CD14-positive monocyte (primary cell): ENCODE data around the gene OR5L2. TPM values are rescaled to one million over a fixed set of nuclear protein-coding genes. Genes with fewer than 3 reads are reported as not detected.

Source experiments
- DNase-seq, 3 donors: peaks; one replicate each; pipeline ENCODE4 v3.0.0-alpha.2; 2011 to 2022
- H2AFZ ChIP-seq: 2 replicates; pipeline ENCODE4 v1.6.0; 2012; ENCODE audit warnings: mild to moderate bottlenecking, low read depth, low read length, inconsistent platforms; ENCODE audit not compliant: insufficient read depth, poor library complexity, severe bottlenecking
- H3K27ac ChIP-seq, 2 donors: 1 replicate in 1 of 2; 2 replicates in 1 of 2; pipeline ENCODE4 v1.5.1; 2012 to 2013; ENCODE audit warnings: low read length in 2 of 2, control low read depth in 1 of 2, inconsistent platforms in 1 of 2, low read depth in 1 of 2, mild to moderate bottlenecking in 1 of 2
- H3K27me3 ChIP-seq, 2 donors: one replicate each; pipeline versions ENCODE4 v1.6.0 to v1.6.1; 2011 to 2013; ENCODE audit warnings: low read length in 2 of 2; ENCODE audit not compliant: control insufficient read depth in 2 of 2, insufficient read depth in 2 of 2
- H3K36me3 ChIP-seq, 2 donors: replicated peaks in 1 of 2; 1 replicate in 1 of 2; 2 replicates in 1 of 2; pipeline versions ENCODE4 v1.5.1 to v1.6.1; 2012 to 2013; ENCODE audit warnings: low read length in 2 of 2, control low read depth in 1 of 2, inconsistent platforms in 1 of 2, mild to moderate bottlenecking in 1 of 2; ENCODE audit not compliant: insufficient read depth in 2 of 2, control insufficient read depth in 1 of 2
- H3K4me1 ChIP-seq, 2 donors: 1 replicate in 1 of 2; 2 replicates in 1 of 2; pipeline versions ENCODE4 v1.5.1 to v1.6.1; 2012 to 2013; ENCODE audit warnings: low read length in 2 of 2, control low read depth in 1 of 2, inconsistent platforms in 1 of 2, mild to moderate bottlenecking in 1 of 2, moderate library complexity in 1 of 2; ENCODE audit not compliant: insufficient read depth in 2 of 2, control insufficient read depth in 1 of 2
- H3K4me2 ChIP-seq: replicated peaks from 2 replicates; pipeline ENCODE3; 2012; ENCODE audit warnings: low read length, moderate library complexity, mild to moderate bottlenecking; ENCODE audit not compliant: poor library complexity, severe bottlenecking; ENCODE audit errors: extremely low read depth
- H3K4me3 ChIP-seq, 3 experiments: fragments of 200-600 bp in 1 of 3; sonication (generic) in 1 of 3; replicated peaks in 1 of 3; 1 replicate in 2 of 3; 2 replicates in 1 of 3; pipeline ENCODE4 v1.5.1; 2011 to 2013; ENCODE audit warnings: low read length in 3 of 3, mild to moderate bottlenecking in 3 of 3, control low read depth in 2 of 3, low read depth in 2 of 3, inconsistent platforms in 1 of 3, moderate library complexity in 1 of 3
- H3K79me2 ChIP-seq: 2 replicates; pipeline ENCODE4 v1.6.0; 2012; ENCODE audit warnings: mild to moderate bottlenecking, control low read depth, inconsistent platforms, low read length, moderate library complexity; ENCODE audit not compliant: insufficient read depth
- H3K9ac ChIP-seq: 2 replicates; pipeline ENCODE4 v1.6.0; 2017; ENCODE audit warnings: low read length, mild to moderate bottlenecking; ENCODE audit not compliant: insufficient read depth, poor library complexity, severe bottlenecking
- H3K9me3 ChIP-seq, 2 donors: replicated peaks in 1 of 2; 1 replicate in 1 of 2; 2 replicates in 1 of 2; pipeline versions ENCODE4 v1.5.1 to v1.6.1; 2012 to 2013; ENCODE audit warnings: low read length in 2 of 2, control low read depth in 1 of 2; ENCODE audit not compliant: control insufficient read depth in 1 of 2, insufficient read depth in 1 of 2
- H4K20me1 ChIP-seq: 2 replicates; pipeline ENCODE4 v1.6.0; 2012; ENCODE audit warnings: mild to moderate bottlenecking, low read length, control low read depth, moderate library complexity; ENCODE audit not compliant: insufficient read depth
- H3K27ac Mint-ChIP-seq, 7 donors: one replicate each; pipeline ENCODE4 v1.8.0; 2020; ENCODE audit warnings: mild to moderate bottlenecking in 7 of 7, mixed read lengths in 7 of 7, moderate library complexity in 6 of 7, inconsistent platforms in 2 of 7
- H3K27me3 Mint-ChIP-seq, 3 donors: one replicate each; pipeline ENCODE4 v1.8.0; 2021 to 2022; ENCODE audit warnings: low read depth in 3 of 3, mild to moderate bottlenecking in 3 of 3, mixed read lengths in 3 of 3, moderate library complexity in 3 of 3, inconsistent platforms in 1 of 3
- H3K36me3 Mint-ChIP-seq, 2 donors: one replicate each; pipeline ENCODE4 v1.8.0; 2020; ENCODE audit warnings: mixed read lengths in 2 of 2, inconsistent platforms in 1 of 2, mild to moderate bottlenecking in 1 of 2
- H3K4me1 Mint-ChIP-seq: one replicate; pipeline ENCODE4 v1.8.0; 2020; ENCODE audit warnings: mild to moderate bottlenecking, mixed read lengths
- H3K4me3 Mint-ChIP-seq, 2 donors: one replicate each; pipeline ENCODE4 v1.8.0; 2020; ENCODE audit warnings: mild to moderate bottlenecking in 2 of 2, mixed read lengths in 2 of 2, moderate library complexity in 1 of 2
- H3K9me3 Mint-ChIP-seq, 7 donors: one replicate each; pipeline ENCODE4 v1.8.0; 2020 to 2022; ENCODE audit warnings: mixed read lengths in 7 of 7, mild to moderate bottlenecking in 6 of 7, moderate library complexity in 6 of 7, inconsistent platforms in 2 of 7
- CTCF ChIP-seq: fragments of 200-600 bp; IDR thresholded peaks from one replicate; pipeline ENCODE4 v1.8.0; 2022; ENCODE audit warnings: antibody characterized with exemption, mild to moderate bottlenecking
- WGBS: methylation state at CpG from one replicate; pipeline ENCODE4 v1.1.5; 2013; ENCODE audit warnings: missing lambda C conversion rate; ENCODE audit not compliant: insufficient coverage; 5-methylcytosine and 5-hydroxymethylcytosine counted together
- intact Hi-C, 2 donors: fragments of 100-400 bp; cut with micrococcal nuclease; formaldehyde crosslinking; loops; one replicate each; pipeline versions ENCODE4 v1.15.0 to v1.15.1; 2023
- polyA minus RNA-seq: library from RNA; depleted of rRNA, polyadenylated mRNA; stranded (reverse); fragments of >200 nt; gene quantifications from 2 replicates; pipeline ENCODE4 v1.2.3, GENCODE V29; 2012
- polyA plus RNA-seq, 3 donors: library from polyadenylated mRNA; depleted of rRNA in 1 of 3; unstranded in 2 of 3; stranded (reverse) in 1 of 3; fragments of 300-500 nt in 2 of 3; fragments of >200 nt in 1 of 3; fragmentation: Illumina TruSeq in 2 of 3; gene quantifications; 1 replicate in 2 of 3; 2 replicates in 1 of 3; pipeline ENCODE4 v1.2.3, GENCODE V29; 2012 to 2021
- total RNA-seq, 12 experiments: library from RNA in 1 of 12; stranded (reverse) in 1 of 12; fragments of 120-200 nt in 1 of 12; gene quantifications; one replicate each; pipeline ENCODE4 v1.2.4 and lab custom pipeline; 2013 to 2026; ENCODE audit warnings: mixed read lengths in 6 of 12, inconsistent platforms in 1 of 12

OR5L2 gene
- not detected for total RNA-seq (2013)
- polyA plus RNA-seq (not detected), polyA minus RNA-seq (not detected in 2 replicates), total RNA-seq (lab: John Stamatoyannopoulos, UW) (0 to 0.35 (median 0) reads per million in 11 experiments)

- Mint-ChIP-seq H3K4me1 (no peaks in the 10 kb centered on the region), H3K4me3 (no peak within 1 kb of the TSS), H3K9me3 (peaks cover 0 to 11% (median 0%) of the 10 kb centered on the region in 7 donors), H3K27ac (no peak within 1 kb of the TSS), H3K27me3 (no peaks in the 10 kb centered on the region), H3K36me3 (no peaks in the 10 kb centered on the region)
- no peaks in the 10 kb centered on the region for H3K79me2 ChIP-seq
- no peaks in the 10 kb centered on the region for H3K4me1 ChIP-seq
- H3K9me3 ChIP-seq, result peaks cover 3 to 8% of the 10 kb centered on the region in 2 donors
- intact Hi-C loops, result no loop called here
- H3K4me2 ChIP-seq, result no peak within 1 kb of the TSS
- no peak within 1 kb of the TSS for H2AFZ ChIP-seq
- no peaks in the 10 kb centered on the region for H3K36me3 ChIP-seq
- DNase-seq, result no peak
- H4K20me1 ChIP-seq, result no peaks in the 10 kb centered on the region
- H3K27ac ChIP-seq, result no peak within 1 kb of the TSS
- no peak for TF ChIP-seq CTCF
- H3K27me3 ChIP-seq, result no peaks in the 10 kb centered on the region
- H3K4me3 ChIP-seq, result no peak within 1 kb of the TSS
- no peak within 1 kb of the TSS for H3K9ac ChIP-seq
Measured at GRCh38 chr11:55826919-55827318, at the start of gene OR5L2. TSS of gene OR5L2 (plus strand) at chr11:55827219. CDS start at chr11:55827219, 0 bp downstream.

GRCh38 chr11:55791606-55792005, 35.4 kb upstream of the OR5L2 start:
- no peaks in the 10 kb centered on the region for H3K79me2 ChIP-seq
- Mint-ChIP-seq H3K36me3 (no peaks in the 10 kb centered on the region), H3K27me3 (no peaks in the 10 kb centered on the region), H3K4me3 (no peak overlapping the region), H3K27ac (no peak overlapping the region), H3K9me3 (peaks cover 0 to 10% (median 2%) of the 10 kb centered on the region in 7 donors), H3K4me1 (no peaks in the 10 kb centered on the region)
- TF ChIP-seq CTCF, result no peak
- intact Hi-C loops, result no loop called here
- H3K4me3 ChIP-seq, result no peak overlapping the region
- no CpG with 5 or more reads among the region's 1 CpG for WGBS
- H3K27ac ChIP-seq, result no peak overlapping the region
- no peaks in the 10 kb centered on the region for H3K27me3 ChIP-seq
- no peak overlapping the region for H2AFZ ChIP-seq
- no peaks in the 10 kb centered on the region for H4K20me1 ChIP-seq
- no peak for DNase-seq
- H3K9ac ChIP-seq, result no peak overlapping the region
- H3K36me3 ChIP-seq, result no peaks in the 10 kb centered on the region
- H3K4me1 ChIP-seq, result no peaks in the 10 kb centered on the region
- peaks cover 0 to 6% of the 10 kb centered on the region in 2 donors for H3K9me3 ChIP-seq
- no peak overlapping the region for H3K4me2 ChIP-seq
